D721Med (cell line): ENCODE measurements around the gene GUCY1B1.

Source experiments
- DNase-seq: peaks from one replicate; pipeline ENCODE4 v3.0.0; 2011; ENCODE audit warnings: low spot score; ENCODE audit not compliant: insufficient read length
- FAIRE-seq: peaks from 2 replicates; lab custom pipeline; 2011; peaks lifted over from hg19 to GRCh38; lab: Jason Lieb, UNC
- CTCF ChIP-seq: IDR thresholded peaks from 2 replicates; pipeline ENCODE4 v1.5.1; 2012; ENCODE audit warnings: mild to moderate bottlenecking, control low read depth; ENCODE audit not compliant: insufficient read depth; ENCODE audit errors: missing control alignments

Gene GUCY1B1

DNA sequence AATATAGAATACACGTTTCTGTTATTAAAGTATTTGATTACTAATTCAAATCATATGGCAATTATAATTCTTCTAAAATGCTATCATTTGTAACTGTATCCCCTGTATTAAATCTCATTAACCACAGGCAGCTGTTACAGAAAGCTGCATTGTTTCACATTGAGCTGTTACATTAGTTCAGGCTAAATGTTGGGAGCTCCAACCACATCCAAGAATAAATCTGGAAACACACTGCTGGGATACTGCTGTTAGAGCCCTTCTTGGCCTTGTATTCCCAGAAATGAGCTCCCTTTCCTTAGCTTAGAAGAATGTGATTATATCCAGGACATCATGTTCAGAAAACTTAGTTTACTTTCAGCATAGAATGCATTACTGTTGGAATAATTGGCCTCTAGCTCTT lies 48.2 kb downstream of the GUCY1B1 start:
- no peak for FAIRE-seq
- no peak for TF ChIP-seq CTCF

DNA sequence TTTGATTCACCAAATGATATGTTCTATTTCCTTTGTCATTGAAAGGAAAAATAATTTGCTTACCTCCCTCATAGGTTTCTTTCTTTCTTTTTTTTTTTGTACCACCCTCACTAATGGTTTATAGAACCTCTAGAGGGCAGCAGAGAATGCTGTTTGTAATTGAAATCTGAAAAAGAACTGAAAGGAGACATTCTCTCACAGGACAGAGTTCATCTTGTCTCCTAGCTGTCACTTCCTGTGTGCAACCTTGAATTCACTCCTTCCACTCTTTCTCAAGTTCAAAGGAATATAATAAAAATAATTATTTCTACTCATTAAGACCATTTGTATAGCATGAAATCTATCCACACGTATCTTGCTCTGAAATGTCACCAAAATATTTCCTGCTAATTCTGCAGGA lies 51.0 kb downstream of the GUCY1B1 start:
- FAIRE-seq, result no peak
- TF ChIP-seq CTCF, result peak; percentile 78
- DNase-seq, result no peak

More for the DNA sequence above, 48.2 kb downstream of the GUCY1B1 start:
- DNase-seq, result no peak

DNA sequence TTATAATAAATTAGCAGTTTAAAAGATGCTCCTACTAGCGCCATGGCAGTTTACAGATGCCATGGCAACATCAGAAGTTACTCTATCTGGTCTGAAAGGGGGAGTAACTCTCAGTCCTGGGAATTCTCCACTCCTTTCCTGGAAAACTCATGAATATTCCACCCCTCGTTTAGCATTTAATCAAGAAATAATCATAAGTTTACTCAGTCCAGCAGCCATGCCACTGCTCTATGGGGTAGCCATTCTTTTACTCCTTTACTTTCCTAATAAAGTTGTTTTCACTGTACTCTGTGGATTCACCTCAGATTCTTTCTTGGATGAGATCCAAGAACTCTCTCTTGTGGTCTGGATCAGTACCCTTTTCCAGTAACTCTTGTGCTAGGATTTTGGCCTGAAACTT lies 52.3 kb downstream of the GUCY1B1 start:
- DNase-seq (no peak), FAIRE-seq (no peak)
- TF ChIP-seq CTCF, result no peak

GRCh38 chr4:155818639-155819038 lies 59.8 kb downstream of the GUCY1B1 start:
- no peak for TF ChIP-seq CTCF
- DNase-seq (no peak), FAIRE-seq (no peak)

- FAIRE-seq, result no peak
- DNase-seq, result no peak
- no peak for TF ChIP-seq CTCF
Observed at GRCh38 chr4:155819066-155819465, 60.2 kb downstream of the GUCY1B1 start.

GRCh38 chr4:155820887-155821518 lies 62.2 kb downstream of the GUCY1B1 start:
- FAIRE-seq (no peak), DNase-seq (no peak)
- TF ChIP-seq CTCF, result no peak

- DNase-seq (no peak), FAIRE-seq (no peak)
- no peak for TF ChIP-seq CTCF
Observed at GRCh38 chr4:155822572-155822971, 63.8 kb downstream of the GUCY1B1 start.
